RWPE2 (cell line): ENCODE data around the gene MEGF8.

Experiments
- ATAC-seq: fragments of 200-7000 bp; cut with Tn5 transposase; 3 replicates; pipeline ENCODE4 v1.9.1; 2021; ENCODE audit warnings: low read depth
- DNase-seq: peaks from one replicate; pipeline ENCODE4 v3.0.0-alpha.2; 2020; ENCODE audit warnings: low spot score
- H3K27ac ChIP-seq: fragments of 450-650 bp; 2 replicates; pipeline ENCODE4 v1.5.1; 2017; ENCODE audit warnings: mild to moderate bottlenecking; ENCODE audit not compliant: poor library complexity, severe bottlenecking
- H3K27me3 ChIP-seq: fragments of 250-450 bp; sonication (Bioruptor Pico); 2 replicates; pipeline ENCODE4 v1.5.1; 2021; ENCODE audit warnings: mild to moderate bottlenecking, moderate library complexity; ENCODE audit not compliant: insufficient read depth, poor library complexity, severe bottlenecking
- H3K36me3 ChIP-seq: fragments of 250-450 bp; sonication (Bioruptor Pico); 2 replicates; pipeline ENCODE4 v1.5.1; 2020; ENCODE audit warnings: low read depth, mild to moderate bottlenecking, moderate library complexity
- H3K4me1 ChIP-seq: fragments of 250-450 bp; sonication (Bioruptor Pico); 2 replicates; pipeline ENCODE4 v1.5.1; 2021; ENCODE audit warnings: mild to moderate bottlenecking, moderate library complexity; ENCODE audit not compliant: insufficient read depth, poor library complexity, severe bottlenecking
- H3K4me3 ChIP-seq: fragments of 250-450 bp; sonication (Bioruptor Pico); 2 replicates; pipeline ENCODE4 v1.5.1; 2021; ENCODE audit warnings: mild to moderate bottlenecking, moderate library complexity; ENCODE audit not compliant: severe bottlenecking
- H3K9me3 ChIP-seq: fragments of 250-450 bp; sonication (Bioruptor Pico); 2 replicates; pipeline ENCODE4 v1.5.1; 2021; ENCODE audit warnings: mild to moderate bottlenecking, moderate library complexity; ENCODE audit not compliant: severe bottlenecking
- CTCF ChIP-seq: fragments of 450-650 bp; IDR thresholded peaks from one replicate; pipeline ENCODE4 v1.5.1; 2017; ENCODE audit warnings: mild to moderate bottlenecking, moderate library complexity; ENCODE audit not compliant: poor library complexity, severe bottlenecking

Gene MEGF8

GRCh38 chr19:42343344-42344110 lies 18.1 kb downstream of the MEGF8 start:
- no peaks in the 10 kb centered on the region for H3K27me3 ChIP-seq
- DNase-seq (no peak), ATAC-seq (no peak)
- TF ChIP-seq CTCF, result no peak
- H3K4me3 ChIP-seq, result no peak overlapping the region
- H3K27ac ChIP-seq, result no peak overlapping the region
- H3K4me1 ChIP-seq, result no peaks in the 10 kb centered on the region
- H3K36me3 ChIP-seq, result peaks cover 8% of the 10 kb centered on the region
- no peaks in the 10 kb centered on the region for H3K9me3 ChIP-seq

DNA sequence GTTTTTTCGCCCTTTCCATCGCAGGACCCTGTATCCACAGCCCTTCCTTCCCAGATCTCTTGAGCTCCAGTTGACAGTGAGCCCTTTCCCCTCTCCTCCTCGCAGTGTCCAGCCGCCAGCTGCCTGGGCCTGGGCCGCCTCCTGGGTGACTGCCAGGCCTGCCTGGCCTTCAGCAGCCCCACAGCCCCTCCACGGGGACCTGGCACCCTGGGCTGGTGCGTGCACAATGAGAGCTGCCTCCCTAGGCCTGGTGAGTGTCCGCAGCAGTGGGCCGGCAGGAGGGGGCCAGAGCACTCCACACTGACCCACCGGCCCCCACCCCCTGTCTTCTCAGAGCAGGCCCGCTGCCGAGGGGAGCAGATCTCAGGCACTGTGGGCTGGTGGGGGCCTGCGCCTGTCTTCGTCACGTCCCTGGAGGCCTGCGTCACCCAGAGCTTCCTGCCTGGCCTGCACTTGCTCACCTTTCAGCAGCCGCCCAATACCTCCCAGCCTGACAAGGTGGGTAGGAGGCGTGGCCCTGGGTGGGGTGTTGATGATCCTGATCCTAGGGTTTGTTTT lies 19.0 kb downstream of the MEGF8 start:
- H3K27me3 ChIP-seq, result no peaks in the 10 kb centered on the region

DNA sequence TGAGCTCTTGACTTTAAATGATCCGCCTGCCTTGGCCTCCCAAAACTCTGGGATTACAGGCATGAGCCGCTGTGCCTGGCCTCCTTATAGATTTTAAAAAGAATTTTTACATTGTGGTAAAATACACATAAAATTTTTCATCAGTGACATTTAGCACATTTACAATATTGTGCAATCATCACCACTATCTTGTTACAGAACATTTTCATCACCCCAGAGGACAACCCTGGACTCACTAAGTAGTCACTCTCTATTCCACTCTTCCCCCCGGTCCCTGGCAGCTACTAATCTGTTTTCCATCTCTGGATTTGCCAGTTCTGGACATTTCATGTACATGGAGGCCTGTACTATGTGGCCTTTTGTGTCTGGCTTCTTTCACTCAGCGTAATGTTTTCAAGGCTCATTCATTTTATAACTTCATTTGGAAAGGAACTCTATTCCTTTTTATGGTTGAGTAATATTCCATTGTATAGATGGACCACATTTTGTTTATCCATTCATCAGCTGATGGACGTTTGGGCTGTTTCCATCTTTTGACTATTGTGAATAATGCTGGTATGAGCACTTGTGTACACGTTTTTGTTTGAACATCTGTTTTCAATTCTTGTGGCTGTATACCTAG lies 19.9 kb downstream of the MEGF8 start:
- Histone ChIP-seq H3K4me1 (no peaks in the 10 kb centered on the region), H3K4me3 (no peak overlapping the region), H3K27me3 (no peaks in the 10 kb centered on the region), H3K36me3 (no peaks in the 10 kb centered on the region), H3K27ac (no peak overlapping the region), H3K9me3 (no peaks in the 10 kb centered on the region)
- ATAC-seq (no peak), DNase-seq (no peak)
- no peak for TF ChIP-seq CTCF

More for the DNA sequence above, 19.0 kb downstream of the MEGF8 start:
- ATAC-seq (no peak), DNase-seq (no peak)
- no peak overlapping the region for H3K27ac ChIP-seq
- no peak overlapping the region for H3K4me3 ChIP-seq
- TF ChIP-seq CTCF, result no peak
- H3K36me3 ChIP-seq, result peaks cover 7% of the 10 kb centered on the region
- no peaks in the 10 kb centered on the region for H3K4me1 ChIP-seq
- H3K9me3 ChIP-seq, result no peaks in the 10 kb centered on the region

DNA sequence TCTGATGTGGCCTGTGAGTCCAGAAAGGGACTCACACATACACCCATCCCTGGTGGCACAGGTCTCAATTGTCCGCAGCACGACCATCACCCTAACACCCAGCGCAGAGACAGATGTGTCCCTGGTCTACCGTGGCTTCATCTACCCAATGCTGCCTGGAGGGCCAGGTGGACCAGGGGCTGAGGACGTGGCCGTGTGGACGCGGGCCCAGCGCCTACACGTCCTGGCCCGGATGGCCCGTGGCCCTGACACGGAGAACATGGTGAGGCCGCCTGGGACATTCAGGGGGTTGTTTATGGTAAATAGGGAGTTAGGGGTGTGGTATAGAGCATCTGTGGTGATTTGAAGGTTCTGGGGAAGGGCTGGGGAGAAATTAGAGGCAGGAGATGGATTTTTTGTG lies 22.8 kb downstream of the MEGF8 start:
- H3K36me3 ChIP-seq, result no peaks in the 10 kb centered on the region
- DNase-seq (no peak), ATAC-seq (no peak)
- no peaks in the 10 kb centered on the region for H3K27me3 ChIP-seq
- H3K4me1 ChIP-seq, result no peaks in the 10 kb centered on the region
- H3K4me3 ChIP-seq, result no peak overlapping the region
- H3K9me3 ChIP-seq, result no peaks in the 10 kb centered on the region
- H3K27ac ChIP-seq, result no peak overlapping the region
- no peak for TF ChIP-seq CTCF
